Activated CD4-positive, alpha-beta T cell treated with anti-CD3 and anti-CD28 coated beads, Interleukin-2, amount 50 U/mL, for 1 hour (primary cell): ENCODE data around the gene ESF1.
"Not testable (repeated sequence)": the region's sequence is repeated elsewhere in the genome, so short reads cannot be mapped to it uniquely, and the experiment has no call there.

Source experiments
- DNase-seq: peaks from one replicate; pipeline ENCODE4 v3.0.0-alpha.2; 2020

Gene ESF1

DNA sequence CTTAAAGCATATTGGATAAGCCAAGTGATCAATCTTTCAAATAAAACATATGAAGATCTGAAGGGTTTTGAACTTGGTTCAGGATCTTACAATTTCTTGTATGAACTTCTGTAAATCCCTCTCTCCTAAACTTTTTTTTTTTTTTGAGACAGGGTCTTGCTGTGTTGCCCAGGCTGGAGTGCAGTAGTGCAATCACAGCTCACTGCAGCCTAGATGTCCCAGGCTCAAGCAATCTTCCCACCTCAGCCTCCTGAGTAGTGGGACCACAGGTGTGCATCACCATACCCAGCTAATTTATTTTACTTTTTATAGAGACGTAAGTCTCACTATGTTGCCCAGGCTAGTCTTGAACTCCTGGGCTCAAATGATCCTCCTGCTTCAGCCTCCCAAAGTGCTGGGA, 46.5 kb downstream of the ESF1 start:
- not testable (repeated sequence) for DNase-seq

- no peak for DNase-seq
Observed at GRCh38 chr20:13736436-13737191, 48.1 kb downstream of the ESF1 start.

GRCh38 chr20:13735826-13736225, 48.9 kb downstream of the ESF1 start:
- no peak for DNase-seq

- no peak for DNase-seq
Observed at GRCh38 chr20:13723011-13723410, 61.7 kb downstream of the ESF1 start.

DNA sequence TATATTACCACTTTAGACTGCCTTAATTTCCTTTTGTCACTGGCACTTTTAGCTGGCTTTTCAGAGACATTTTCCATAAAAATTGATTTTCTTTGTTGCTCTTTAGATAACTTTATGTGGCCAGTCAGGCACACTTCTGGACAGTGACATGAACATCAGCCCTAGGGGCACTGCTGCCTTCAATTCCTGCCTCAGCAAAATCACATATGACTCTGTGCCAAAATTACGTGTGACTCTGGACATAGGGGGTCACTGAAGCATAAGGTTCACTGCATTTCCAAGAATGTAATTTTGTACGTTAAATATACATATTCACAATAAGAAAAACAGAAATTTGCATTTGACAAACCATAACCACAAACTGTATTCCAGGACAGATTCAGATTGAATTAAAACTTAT, 66.5 kb downstream of the ESF1 start:
- no peak for DNase-seq

DNA sequence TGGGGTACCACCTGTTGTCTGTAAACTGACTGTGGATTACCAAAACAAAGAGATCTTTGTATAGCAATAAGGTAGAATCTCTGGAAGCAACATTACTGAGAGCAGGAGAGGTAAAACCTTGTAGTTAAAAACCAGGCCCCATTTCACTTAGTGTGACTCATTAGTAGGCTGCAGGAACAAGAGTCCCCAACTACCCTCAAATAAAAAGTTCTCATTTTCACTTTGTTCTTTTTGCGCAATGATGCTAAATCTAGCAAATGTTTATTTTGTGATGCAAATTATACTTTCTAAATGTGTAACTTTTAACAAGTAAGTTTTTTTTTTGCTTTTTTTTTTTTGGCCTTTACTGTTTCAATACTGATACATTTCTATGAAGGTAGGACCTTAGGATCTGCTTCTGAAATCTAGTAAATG, 67.1 kb downstream of the ESF1 start:
- DNase-seq: no peak

DNA sequence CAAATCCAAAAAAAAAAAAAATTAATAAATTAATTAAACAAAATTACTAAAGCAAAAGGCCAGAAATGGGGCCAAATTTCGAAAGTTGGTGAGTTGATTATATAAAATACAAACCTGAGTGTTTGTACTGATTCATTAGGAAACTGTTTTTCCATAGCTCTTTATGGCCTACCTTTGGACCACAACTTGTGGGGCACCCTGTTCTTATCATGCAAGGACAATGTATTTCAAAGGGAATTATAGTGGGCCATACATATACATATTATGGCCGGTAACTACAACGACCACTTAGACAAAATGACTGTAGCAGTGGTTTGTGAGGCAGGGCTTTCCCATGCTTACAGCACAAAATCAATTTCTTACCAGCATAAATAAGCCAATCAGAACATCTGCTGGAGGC, 69.5 kb downstream of the ESF1 start:
- no peak for DNase-seq

- DNase-seq: no peak
Observed at GRCh38 chr20:13708234-13708633, 76.5 kb downstream of the ESF1 start.

GRCh38 chr20:13703265-13703664, 81.5 kb downstream of the ESF1 start:
- no peak for DNase-seq

DNA sequence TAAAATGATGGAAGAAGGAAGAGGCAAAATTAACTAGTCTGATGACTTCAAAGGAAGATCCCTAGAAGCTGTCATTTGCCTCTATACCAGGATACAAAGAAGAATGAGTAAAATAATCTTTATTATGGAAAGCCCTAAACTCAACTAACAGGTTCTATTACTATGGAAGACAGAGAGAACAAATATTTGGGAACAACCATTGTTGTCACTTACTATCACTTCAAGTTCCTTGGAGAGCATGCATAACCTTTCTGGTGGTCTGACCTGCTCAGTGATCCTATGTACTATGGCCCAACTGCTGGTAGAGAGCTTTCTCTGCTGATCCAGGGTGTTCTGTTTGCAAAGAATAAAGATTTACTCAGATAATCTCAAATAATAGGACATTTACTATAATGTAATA, 83.2 kb downstream of the ESF1 start:
- DNase-seq: no peak

- DNase-seq: no peak
Observed at GRCh38 chr20:13700761-13701160, 84.0 kb downstream of the ESF1 start.

- no peak for DNase-seq
Observed at GRCh38 chr20:13694420-13695150, 90.1 kb downstream of the ESF1 start.

DNA sequence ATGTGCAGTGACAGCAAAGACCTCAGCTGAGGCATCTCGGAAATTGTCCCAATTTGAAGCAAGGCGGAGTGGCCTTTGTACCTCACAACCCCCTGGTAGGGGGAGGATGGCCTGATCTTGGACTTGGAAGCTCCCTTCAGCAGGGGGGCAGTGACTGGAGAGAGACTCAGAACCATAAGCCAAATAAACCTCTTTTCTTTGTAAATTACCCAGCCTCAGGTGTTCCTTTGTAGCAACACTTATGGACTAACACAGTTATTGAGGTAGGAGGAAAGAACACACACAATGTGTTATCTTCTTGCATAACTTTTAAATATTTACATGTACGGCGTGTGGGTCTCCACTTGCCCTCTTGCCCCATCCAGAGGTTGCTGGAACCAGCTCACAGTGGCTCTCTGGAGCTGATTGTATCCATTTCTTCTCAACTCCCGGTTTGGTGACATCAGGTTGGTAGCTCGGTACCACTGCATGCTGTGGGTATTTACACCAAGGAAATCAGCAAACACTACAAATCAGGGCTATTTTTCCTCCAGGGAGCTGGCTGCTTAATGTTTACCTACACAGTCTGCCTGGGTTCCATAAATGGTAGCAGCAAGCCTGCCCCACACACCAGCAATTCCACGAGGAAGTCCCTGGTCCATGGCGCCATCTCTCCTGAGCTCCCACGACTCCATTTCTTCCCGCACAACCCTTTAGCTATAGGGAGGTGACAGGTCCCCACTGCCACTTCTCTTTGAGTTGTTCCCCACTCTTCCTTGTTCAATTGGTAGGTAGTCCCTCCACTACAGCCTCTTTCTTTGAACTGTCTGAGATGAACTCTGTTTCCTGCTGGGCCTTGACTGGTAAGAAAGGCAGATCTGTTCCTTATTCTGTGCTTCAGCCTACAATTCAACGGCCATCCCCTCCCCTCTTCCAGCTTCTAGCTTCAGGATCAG, 91.7 kb downstream of the ESF1 start:
- no peak for DNase-seq

DNA sequence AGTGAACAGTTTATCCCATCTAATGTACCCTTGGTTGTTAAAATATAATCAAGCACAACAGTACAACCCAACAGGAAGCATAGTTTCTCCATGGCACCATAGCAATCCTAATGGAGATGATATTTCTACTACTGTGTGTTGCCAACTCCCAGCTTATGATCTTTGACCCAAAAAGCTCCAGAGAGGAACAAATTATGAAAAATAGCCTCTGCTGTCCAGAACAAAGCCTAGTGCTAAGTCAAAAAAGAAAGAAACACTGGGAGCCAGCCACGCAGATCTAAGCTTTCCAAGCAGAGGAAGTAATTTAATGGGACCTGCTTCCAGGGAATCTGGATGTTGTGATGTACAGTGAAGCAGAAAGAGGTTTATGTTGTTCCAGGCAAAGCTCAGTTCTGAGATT, 93.8 kb downstream of the ESF1 start:
- no peak for DNase-seq

GRCh38 chr20:13687815-13688214, 96.9 kb downstream of the ESF1 start:
- DNase-seq: no peak

GRCh38 chr20:13685623-13686022, 99.1 kb downstream of the ESF1 start:
- DNase-seq: no peak

DNA sequence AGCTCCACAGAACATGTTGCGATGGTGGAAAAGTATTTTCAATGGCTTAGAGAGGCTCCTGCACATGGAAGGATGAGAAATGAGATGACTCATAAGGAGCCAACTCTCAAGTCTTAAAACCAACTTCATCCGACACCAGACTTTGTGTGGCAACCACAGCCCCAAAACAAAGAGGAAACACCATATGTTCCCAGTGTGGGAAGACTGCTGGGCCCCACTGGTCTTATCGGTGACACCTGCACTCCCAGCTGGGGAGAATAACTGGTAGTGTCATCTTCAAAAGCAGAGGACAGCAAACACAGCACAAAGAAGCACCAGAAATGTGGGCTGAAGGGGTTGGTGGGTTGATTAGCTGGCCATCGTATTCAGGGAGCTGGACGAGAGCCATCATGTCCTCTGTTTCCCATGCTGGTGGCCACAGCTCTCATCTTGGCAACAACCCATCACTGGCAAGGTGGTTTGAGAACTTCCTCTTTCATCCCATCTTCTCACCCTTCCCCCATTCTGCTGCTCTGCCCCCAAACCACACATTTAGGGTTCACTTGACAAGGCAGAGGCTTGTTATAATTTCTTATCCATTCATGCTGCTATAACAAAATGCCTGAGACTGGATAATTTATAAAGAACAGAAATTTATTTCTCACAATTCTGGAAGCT, 100.0 kb downstream of the ESF1 start:
- no peak for DNase-seq

GRCh38 chr20:13683833-13684232, 100.9 kb downstream of the ESF1 start:
- DNase-seq: no peak

GRCh38 chr20:13681248-13682125, 103.2 kb downstream of the ESF1 start:
- no peak for DNase-seq

GRCh38 chr20:13678944-13679343, 105.8 kb downstream of the ESF1 start:
- no peak for DNase-seq

GRCh38 chr20:13677241-13677640, 107.5 kb downstream of the ESF1 start:
- DNase-seq: no peak

DNA sequence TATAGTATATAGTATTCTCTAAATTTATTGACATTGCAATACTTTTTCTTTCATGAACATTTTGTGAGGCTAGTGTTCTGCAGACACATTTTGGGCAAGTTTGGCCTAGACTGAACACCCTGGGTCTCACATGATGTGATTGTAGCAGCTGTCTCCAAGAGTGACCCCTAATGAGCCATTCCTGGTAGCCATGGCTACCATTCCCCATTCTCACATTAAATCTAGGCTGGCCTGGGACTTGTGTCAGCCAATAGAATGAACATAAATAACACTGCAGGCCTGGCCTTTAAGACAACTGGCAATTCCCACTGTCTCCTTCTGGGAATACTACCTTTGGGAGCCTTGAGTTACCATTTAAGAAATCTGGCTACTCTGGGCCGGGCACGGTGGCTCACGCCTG, 108.0 kb downstream of the ESF1 start:
- no peak for DNase-seq
